Esophagus squamous epithelium (tissue), 5 donors: ENCODE results near the gene ACACA. TPM values are rescaled to one million over a fixed set of nuclear protein-coding genes. Genes with fewer than 3 reads are reported as not detected.
A peak's percentile ranks its signal among the peaks of the same experiment; 100 is the strongest.

Experiments used
- DNase-seq: peaks from one replicate; lab custom pipeline; 2025; lab: John Stamatoyannopoulos, UW
- H3K27ac ChIP-seq, 4 donors: fragments of 200-600 bp; sonication (generic); one replicate each; pipeline ENCODE4 v1.5.1; 2016 to 2019; ENCODE audit warnings: mild to moderate bottlenecking in 1 of 4
- H3K27me3 ChIP-seq, 4 donors: fragments of 200-600 bp; sonication (generic); 1 replicate in 3 of 4; 2 replicates in 1 of 4; pipeline versions ENCODE4 v1.5.1 to v1.6.0; 2017 to 2021; ENCODE audit warnings: antibody characterized with exemption in 1 of 4
- H3K36me3 ChIP-seq, 3 donors: fragments of 200-600 bp; sonication (generic); one replicate each; pipeline ENCODE4 v1.5.1; 2016 to 2019
- H3K4me1 ChIP-seq, 3 donors: fragments of 200-600 bp; sonication (generic); one replicate each; pipeline ENCODE4 v1.5.1; 2017 to 2019
- H3K4me3 ChIP-seq, 4 donors: fragments of 200-600 bp; sonication (generic); 1 replicate in 3 of 4; 2 replicates in 1 of 4; pipeline ENCODE4 v1.5.1; 2016 to 2019; ENCODE audit warnings: mild to moderate bottlenecking in 2 of 4, moderate library complexity in 1 of 4
- H3K9me3 ChIP-seq, 3 donors: fragments of 200-600 bp; sonication (generic); one replicate each; pipeline ENCODE4 v1.5.1; 2016 to 2019
- POLR2A ChIP-seq, 4 donors: fragments of 450-650 bp; IDR thresholded peaks; one replicate each; pipeline ENCODE4 v1.6.1; 2017; ENCODE audit warnings: antibody characterized with exemption in 4 of 4, mild to moderate bottlenecking in 4 of 4, moderate library complexity in 3 of 4
- WGBS, 2 donors: methylation state at CpG; one replicate each; pipeline ENCODE4 v1.1.5; 2018; 5-methylcytosine and 5-hydroxymethylcytosine counted together
- intact Hi-C: fragments of 100-400 bp; cut with DNase I; formaldehyde crosslinking; loops from one replicate; pipeline ENCODE4 v1.15.0; 2022
- total RNA-seq, 4 donors: library from RNA; depleted of rRNA; stranded (reverse); fragments of >200 nt; gene quantifications; one replicate each; pipeline ENCODE4 v1.1.0, GENCODE V29; 2016
- TF ChIP-seq, protein P1 (sequence below), 6 experiments: fragments of 450-650 bp in 4 of 6; fragments of 200-600 bp in 2 of 6; sonication (generic) in 2 of 6; IDR thresholded peaks; one replicate each; pipeline ENCODE4 v1.5.1; 2016 to 2019; ENCODE audit warnings: antibody characterized with exemption in 6 of 6, mild to moderate bottlenecking in 4 of 6, moderate library complexity in 4 of 6
- donor health status: DM: yes; HTN: yes; CAD: no.

ACACA gene
- total RNA-seq, 4 donors from 2014 or later, result 34.5 to 81.0 (median 55.8) TPM

DNA sequence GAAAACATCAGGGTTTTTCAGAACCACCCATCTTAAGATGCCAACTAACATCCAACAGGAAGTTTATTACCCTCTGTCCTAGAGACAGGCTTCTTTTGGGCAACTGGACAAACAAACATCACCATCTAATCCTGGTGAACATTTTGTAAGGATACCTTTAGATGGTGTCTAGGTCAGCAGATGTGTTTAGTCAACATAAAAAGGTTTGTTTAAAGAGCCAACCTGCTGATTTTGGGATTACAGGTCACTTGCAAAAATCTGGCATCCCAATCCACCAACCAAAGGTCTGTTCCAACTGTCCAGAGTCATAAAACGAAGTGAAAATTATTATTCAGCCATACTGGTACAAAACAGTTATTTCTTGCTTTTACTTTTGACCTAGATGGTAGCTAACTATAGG, 176.0 kb downstream of the ACACA start:
- no peak for DNase-seq
- Histone ChIP-seq H3K9me3 (no peaks in the 10 kb centered on the region), H3K36me3 (peaks cover 0 to 100% (median 1%) of the 10 kb centered on the region in 3 donors), H3K27ac (no peak overlapping the region), H3K27me3 (no peaks in the 10 kb centered on the region), H3K4me1 (no peaks in the 10 kb centered on the region), H3K4me3 (no peak overlapping the region)
- 82 to 100% methylated on average over 1 of the region's 1 CpG for WGBS, 2 donors
- TF ChIP-seq, protein P1, sequence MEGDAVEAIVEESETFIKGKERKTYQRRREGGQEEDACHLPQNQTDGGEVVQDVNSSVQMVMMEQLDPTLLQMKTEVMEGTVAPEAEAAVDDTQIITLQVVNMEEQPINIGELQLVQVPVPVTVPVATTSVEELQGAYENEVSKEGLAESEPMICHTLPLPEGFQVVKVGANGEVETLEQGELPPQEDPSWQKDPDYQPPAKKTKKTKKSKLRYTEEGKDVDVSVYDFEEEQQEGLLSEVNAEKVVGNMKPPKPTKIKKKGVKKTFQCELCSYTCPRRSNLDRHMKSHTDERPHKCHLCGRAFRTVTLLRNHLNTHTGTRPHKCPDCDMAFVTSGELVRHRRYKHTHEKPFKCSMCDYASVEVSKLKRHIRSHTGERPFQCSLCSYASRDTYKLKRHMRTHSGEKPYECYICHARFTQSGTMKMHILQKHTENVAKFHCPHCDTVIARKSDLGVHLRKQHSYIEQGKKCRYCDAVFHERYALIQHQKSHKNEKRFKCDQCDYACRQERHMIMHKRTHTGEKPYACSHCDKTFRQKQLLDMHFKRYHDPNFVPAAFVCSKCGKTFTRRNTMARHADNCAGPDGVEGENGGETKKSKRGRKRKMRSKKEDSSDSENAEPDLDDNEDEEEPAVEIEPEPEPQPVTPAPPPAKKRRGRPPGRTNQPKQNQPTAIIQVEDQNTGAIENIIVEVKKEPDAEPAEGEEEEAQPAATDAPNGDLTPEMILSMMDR (IDR thresholded peaks at IDR 0.05), result no peak
- intact Hi-C loops, result no loop called here

DNA sequence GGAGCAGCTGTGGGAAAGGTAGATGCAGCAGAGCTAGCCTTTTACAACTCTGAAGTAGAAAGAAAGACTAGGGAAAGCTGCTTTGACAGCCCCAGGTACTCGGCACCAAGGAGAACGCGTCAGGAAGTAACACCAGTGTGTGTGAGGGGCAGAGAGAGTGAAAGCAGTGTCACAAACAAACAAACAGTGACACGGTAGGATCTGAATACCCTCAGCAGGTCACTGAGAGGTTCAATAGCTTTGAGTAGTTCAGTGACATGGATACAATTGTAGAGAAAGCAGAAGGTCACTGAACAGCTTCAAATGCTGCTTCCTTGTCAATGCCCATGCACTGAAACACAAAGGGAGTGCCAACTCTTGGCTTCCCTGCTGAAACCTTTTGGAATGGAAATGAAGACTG, 181.2 kb downstream of the ACACA start:
- intact Hi-C loops, result no loop called here
- DNase-seq, result no peak
- no peaks in the 10 kb centered on the region for H3K27me3 ChIP-seq
- no peaks in the 10 kb centered on the region for H3K4me1 ChIP-seq
- H3K4me3 ChIP-seq, result no peak overlapping the region
- no peaks in the 10 kb centered on the region for H3K9me3 ChIP-seq
- TF ChIP-seq, protein P1 (IDR thresholded peaks at IDR 0.05), result no peak
- TF ChIP-seq POLR2A (IDR thresholded peaks at IDR 0.05), result no peak
- H3K36me3 ChIP-seq, result peaks cover 0 to 100% (median 7%) of the 10 kb centered on the region in 3 donors
- no peak overlapping the region for H3K27ac ChIP-seq
- WGBS, 2 donors, result 64 to 69% methylated on average over 4 of the region's 4 CpGs

DNA sequence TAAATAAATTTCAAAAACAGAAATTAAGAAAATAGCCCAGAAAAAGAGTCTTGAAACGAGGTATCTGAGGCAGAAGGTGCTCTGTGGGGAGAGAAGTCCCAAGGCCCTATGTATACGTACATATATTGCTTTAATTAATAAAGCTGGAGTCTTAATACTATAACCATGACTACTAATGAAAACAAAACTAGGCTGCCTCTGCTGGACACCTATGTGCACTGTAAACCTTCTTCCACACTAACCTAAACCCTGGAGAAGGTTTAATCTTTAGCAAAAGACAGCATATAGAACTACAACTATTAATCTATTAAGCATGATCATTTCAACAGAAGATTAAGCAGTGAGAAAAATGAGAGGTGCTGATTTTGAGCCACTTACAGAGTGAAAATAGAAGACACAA, 184.8 kb downstream of the ACACA start:
- no peak overlapping the region for H3K4me3 ChIP-seq
- H3K9me3 ChIP-seq, result no peaks in the 10 kb centered on the region
- no peaks in the 10 kb centered on the region for H3K27me3 ChIP-seq
- TF ChIP-seq, protein P1 (IDR thresholded peaks at IDR 0.05), result no peak
- TF ChIP-seq POLR2A (IDR thresholded peaks at IDR 0.05), result no peak
- WGBS, 2 donors, result 80 to 91% methylated on average over 2 of the region's 2 CpGs
- H3K27ac ChIP-seq, result no peak overlapping the region
- H3K36me3 ChIP-seq, result peaks cover 0 to 94% (median 7%) of the 10 kb centered on the region in 3 donors
- H3K4me1 ChIP-seq, result no peaks in the 10 kb centered on the region
- intact Hi-C loops, result no loop called here
- no peak for DNase-seq

DNA sequence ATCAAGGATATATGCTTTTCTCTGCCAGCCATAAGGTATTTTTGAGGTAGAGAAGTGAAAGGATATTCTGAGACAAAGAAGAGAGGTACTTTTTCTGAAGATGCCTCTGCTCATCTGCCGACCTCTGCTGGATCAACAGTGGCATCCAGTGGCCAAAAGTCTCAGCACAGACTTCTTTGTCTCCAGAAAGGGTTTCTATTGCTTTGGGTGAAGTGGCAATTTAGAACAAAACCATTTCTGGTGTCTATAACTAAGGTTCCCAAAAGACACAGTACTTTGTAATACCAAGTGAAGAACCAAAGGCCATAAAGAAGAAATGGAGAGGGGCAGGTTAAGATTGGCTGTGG, 186.1 kb downstream of the ACACA start:
- 18 to 25% methylated on average over 1 of the region's 1 CpG for WGBS, 2 donors
- no peaks in the 10 kb centered on the region for H3K27me3 ChIP-seq
- no peaks in the 10 kb centered on the region for H3K9me3 ChIP-seq
- no peak overlapping the region for H3K27ac ChIP-seq
- TF ChIP-seq POLR2A (IDR thresholded peaks at IDR 0.05), result no peak
- TF ChIP-seq, protein P1 (IDR thresholded peaks at IDR 0.05), result peak in 2 of 6 experiments; percentile 15 to 29
- no peak for DNase-seq
- no peaks in the 10 kb centered on the region for H3K4me1 ChIP-seq
- intact Hi-C loops, result no loop called here
- peaks cover 0 to 94% (median 5%) of the 10 kb centered on the region in 3 donors for H3K36me3 ChIP-seq
- no peak overlapping the region for H3K4me3 ChIP-seq

DNA sequence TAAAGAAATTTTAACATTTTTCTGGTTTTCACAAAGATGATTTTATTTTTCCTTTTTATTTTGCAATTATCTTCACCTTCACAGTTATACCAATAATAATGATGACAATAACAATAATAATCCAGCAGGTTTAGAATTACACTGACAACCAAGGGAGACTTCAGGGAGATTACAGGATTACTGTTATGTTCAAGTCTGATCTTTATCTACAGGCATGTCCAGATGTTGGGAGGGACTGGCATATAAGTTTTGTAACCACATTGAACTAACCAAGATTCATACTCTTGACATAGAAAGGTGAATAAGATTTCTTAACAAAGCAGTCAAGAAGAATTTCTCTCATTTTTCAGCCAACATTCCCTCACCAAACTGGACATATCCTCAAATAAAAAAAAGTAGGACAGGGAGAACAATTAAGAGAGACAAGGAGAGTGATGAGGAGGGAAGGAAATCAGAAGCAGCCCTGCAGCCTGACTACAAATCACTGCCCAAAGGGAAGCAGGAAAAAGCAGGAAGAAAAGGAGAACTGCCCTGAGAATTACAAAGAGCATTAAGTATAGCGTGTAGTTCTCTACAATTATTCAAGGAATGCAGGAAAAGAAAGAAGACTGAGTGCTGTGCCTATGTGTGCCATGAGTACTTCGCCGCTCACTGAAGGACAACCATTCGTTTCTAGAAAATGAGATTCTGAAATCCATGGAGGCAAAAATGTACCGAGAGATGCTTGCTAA, 186.6 kb downstream of the ACACA start:
- Histone ChIP-seq H3K27me3 (no peaks in the 10 kb centered on the region), H3K36me3 (peaks cover 0 to 94% (median 0%) of the 10 kb centered on the region in 3 donors), H3K9me3 (no peaks in the 10 kb centered on the region), H3K4me3 (no peak overlapping the region), H3K27ac (no peak overlapping the region), H3K4me1 (no peaks in the 10 kb centered on the region)
- intact Hi-C loops, result no loop called here
- no peak for DNase-seq
- TF ChIP-seq POLR2A (IDR thresholded peaks at IDR 0.05), result no peak
- TF ChIP-seq, protein P1 (IDR thresholded peaks at IDR 0.05), result no peak
- 86 to 88% methylated on average over 5 of the region's 5 CpGs for WGBS, 2 donors
